GM12892 (cell line): ENCODE measurements around the gene DPEP2.
"Not testable (repeated sequence)": the region's sequence is repeated elsewhere in the genome, so short reads cannot be mapped to it uniquely, and the experiment has no call there.

ENCODE experiments used
- DNase-seq: peaks from one replicate; pipeline ENCODE4 v3.0.0; 2011; ENCODE audit not compliant: insufficient read length
- FAIRE-seq: peaks from 2 replicates; lab custom pipeline; 2011; peaks lifted over from hg19 to GRCh38; lab: Jason Lieb, UNC
- POLR2A ChIP-seq: IDR thresholded peaks from 2 replicates; pipeline ENCODE4 v1.6.1; 2011; ENCODE audit warnings: low read depth, low read length, control low read depth
- POLR2AphosphoS5 ChIP-seq: IDR thresholded peaks from 2 replicates; pipeline ENCODE4 v1.6.1; 2011; ENCODE audit warnings: low read depth, low read length, control low read depth
- TAF1 ChIP-seq: IDR thresholded peaks from 2 replicates; pipeline ENCODE4 v1.6.1; 2011; ENCODE audit warnings: low read depth, mild to moderate bottlenecking, control low read depth, low read length, borderline replicate concordance

The DPEP2 gene

DNA sequence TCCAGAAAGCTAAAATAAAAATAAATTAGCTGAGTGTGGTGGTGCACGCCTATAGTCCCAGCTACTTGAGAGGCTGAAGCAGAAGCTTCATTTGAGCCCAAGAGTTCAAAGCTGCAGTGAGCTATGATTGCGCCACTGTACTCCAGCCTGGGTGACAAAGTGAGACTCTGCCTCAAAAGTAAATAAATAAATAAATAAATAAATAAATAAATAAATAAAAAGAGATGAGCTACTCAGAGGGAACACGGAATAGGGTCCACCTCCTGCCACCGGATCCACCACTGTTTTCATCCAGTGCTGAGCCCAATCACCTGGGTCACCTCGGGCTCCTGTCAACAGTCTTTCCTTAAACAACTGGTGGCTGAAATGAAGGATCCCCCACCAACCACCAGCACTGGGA, 12.3 kb downstream of the DPEP2 start:
- TF ChIP-seq TAF1 (no peak), POLR2AphosphoS5 (no peak), POLR2A (no peak)
- FAIRE-seq (no peak), DNase-seq (no peak)

DNA sequence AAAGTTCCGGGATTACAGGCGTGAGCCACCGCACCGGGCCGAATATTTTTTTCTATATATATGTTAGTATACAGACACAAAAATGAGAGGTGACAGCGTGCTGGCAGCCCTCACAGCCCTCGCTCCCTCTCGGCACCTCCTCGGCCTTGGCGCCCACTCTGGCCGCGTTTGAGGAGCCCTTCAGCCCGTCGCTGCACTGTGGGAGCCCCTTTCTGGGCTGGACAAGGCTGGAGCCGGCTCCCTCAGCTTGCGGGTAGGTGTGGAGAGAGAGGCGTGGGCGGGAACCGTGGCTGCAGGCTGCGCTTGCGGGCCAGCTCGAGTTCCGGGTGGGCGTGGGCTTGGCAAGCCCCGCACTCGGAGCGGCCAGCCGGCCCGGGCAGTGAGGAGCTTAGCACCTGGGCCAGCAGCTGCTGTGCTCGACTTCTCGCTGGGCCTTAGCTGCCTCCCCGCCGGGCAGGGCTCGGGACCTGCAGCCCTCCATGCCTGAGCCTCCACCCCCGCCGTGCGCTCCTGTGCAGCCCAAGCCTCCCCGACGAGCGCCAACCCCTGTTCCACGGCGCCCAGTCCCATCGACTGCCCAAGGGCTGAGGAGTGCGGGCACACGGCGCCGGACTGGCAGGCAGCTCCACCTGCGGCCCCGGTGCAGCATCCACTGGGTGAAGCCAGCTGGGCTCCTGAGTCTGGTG, 17.1 kb downstream of the DPEP2 start:
- DNase-seq (no peak), FAIRE-seq (no peak)
- TF ChIP-seq POLR2AphosphoS5 (no peak), TAF1 (no peak), POLR2A (no peak)

DNA sequence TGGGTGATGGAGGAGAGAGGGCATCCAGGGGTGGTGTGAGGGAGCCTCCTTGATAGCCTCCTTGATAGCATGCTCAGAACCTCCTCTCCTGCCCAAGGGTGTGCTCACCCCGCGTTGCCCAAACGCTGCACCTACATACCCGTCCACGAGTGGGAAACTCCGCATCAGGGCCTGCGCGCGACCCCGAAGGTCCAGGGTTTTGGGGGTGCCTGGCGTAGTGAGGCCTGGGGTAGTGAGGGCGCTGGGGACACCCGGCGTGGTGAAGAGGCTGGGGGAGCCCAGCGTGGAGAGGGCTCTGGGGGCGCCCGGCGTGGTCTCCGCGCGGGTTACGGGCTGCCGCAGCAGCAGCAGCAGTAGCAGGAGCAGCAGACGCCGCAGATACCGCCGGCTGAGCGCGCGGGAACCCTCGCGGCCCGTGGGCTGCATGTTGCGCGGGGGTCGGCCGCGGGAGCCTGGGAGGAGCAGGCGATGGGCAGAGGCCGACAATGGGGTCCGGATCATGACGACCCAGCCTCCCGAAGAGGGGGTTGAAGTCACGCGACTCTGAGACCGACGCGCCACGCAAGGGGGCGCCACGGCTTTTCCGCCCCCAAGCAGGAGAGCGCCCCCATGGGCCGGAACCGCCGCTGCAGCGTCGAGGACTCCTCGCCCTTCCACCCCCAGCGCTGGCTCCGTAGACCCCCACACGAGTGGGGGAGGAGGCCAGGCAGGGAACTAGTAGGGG, 19.2 kb downstream of the DPEP2 start, which contains the start of gene DPEP3:
Gene DPEP3, minus strand, starts transcription at position 545 of the 724 bp plus-strand sequence. Its CDS starts 119 bp downstream, at position 426.
- TF ChIP-seq POLR2A (no peak), POLR2AphosphoS5 (no peak), TAF1 (no peak)
- peak; percentile 30 for DNase-seq
- FAIRE-seq, result no peak

DNA sequence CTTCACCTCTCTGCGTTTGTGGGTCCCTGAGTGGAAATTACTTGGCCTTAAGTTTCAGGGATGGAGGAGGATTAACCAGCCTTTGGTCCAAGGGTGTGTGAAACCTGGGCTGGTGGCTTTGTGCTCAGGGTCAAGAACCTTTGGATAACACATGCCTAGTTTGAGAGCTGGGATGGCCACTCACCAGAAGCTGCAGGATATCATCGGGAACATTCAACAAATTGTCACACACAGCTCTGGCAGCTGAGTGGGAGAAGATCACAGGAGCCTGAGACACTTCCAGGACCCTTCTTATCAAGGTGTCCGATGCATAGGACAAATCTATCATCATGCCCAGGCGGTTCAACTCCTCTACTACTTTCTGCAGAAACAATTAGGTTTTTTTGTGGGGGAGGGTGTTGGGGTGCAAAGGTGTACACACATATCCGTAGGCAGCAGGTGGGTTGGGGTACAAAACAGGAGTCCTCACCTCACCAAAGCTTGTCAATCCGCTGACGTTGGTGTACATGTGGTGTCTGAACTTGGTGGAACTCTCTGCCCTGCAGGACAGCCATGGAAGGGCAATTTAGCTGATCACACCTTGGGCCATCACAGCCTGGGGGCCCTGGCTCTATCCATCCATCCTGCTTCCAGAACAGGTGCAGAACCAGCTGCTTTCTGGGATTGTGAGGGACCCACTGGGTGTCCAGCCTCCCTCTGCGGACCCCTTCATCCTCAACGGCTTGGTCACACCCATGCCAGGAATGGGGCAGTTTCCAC, 21.6 kb downstream of the DPEP2 start:
- no peak for TF ChIP-seq POLR2A
- no peak for TF ChIP-seq TAF1
- no peak for TF ChIP-seq POLR2AphosphoS5
- no peak for FAIRE-seq
- no peak for DNase-seq

DNA sequence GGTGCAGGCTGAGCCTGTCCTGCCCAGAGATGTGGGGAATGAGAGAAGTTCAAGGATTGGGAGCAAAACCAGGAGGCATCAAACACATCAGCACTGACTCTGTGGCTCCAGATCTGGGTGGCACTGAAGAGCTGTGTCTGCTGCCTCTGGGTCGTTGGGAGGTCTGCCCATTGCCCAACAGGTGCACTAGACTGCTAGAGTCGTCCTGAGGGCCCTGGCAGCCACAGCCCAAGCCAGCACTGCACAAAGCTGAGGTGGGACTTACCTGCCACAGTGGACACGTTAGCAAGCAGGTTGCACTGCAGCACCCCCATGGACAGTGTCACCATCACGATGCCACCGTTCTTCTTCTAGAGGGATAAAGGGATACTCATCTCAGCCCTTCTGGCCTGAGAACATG, 22.3 kb downstream of the DPEP2 start:
- TF ChIP-seq POLR2A, result no peak
- no peak for TF ChIP-seq POLR2AphosphoS5
- TF ChIP-seq TAF1, result no peak
- DNase-seq (no peak), FAIRE-seq (no peak)

DNA sequence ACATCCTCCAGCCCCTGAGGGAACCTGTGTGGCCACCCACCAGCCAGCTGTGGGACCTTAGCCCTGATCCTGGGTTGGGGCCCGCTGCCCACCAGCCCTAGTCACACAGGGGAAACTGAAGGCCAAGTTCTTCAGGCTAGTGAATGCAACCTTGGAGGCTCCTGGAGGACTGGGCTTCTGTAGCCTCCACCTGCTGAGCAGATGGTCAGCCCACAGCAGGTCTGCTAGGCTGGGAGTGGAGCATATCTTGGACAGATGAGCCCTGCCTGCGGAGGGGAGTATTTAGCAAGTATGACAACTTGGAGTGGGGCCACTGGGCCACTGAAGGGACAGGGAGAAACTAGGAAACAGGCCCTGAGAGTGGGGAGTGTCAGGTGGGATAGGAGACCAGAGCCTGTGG, 23.1 kb downstream of the DPEP2 start:
- TF ChIP-seq POLR2AphosphoS5, result no peak
- TF ChIP-seq TAF1, result no peak
- no peak for TF ChIP-seq POLR2A
- DNase-seq (no peak), FAIRE-seq (no peak)

DNA sequence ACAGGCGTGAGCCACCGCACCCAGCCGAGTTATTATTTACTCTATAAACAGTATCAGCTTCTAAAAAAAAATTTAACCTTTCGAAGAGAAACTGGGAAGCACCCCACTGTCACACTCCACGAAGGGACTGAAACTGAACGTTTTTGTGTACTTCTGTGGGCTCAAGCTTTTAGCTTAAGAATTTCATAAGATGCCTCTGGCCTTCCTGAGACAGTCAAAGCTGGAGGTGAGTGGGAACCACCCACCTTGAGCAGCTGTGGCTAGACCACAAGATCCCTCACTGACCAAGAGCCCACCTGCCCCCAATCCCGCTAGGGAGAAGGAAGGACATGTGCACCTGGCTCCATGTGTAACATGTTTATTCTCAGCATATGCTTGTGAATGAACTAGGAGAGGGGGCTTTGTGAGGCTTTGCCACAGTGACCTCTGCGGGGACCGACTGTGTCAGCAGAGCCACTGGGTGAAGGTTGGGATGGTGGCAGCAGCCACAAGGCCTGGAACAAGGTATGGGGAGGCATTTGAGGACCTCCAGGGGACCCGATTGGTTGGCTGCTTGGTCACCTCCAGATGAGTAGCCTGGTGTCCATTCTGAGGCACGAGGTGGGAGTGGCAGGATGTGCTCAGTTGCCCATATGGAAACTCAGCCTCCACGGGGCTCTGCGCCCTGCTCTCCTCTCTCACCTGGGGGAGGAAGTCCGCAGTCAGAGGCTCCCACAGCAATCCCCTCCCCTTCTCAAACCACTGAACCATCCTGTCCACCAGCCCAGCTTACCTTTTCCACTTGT, 23.8 kb downstream of the DPEP2 start:
- no peak for FAIRE-seq
- no peak for TF ChIP-seq POLR2AphosphoS5
- no peak for TF ChIP-seq POLR2A
- TF ChIP-seq TAF1, result no peak
- no peak for DNase-seq

DNA sequence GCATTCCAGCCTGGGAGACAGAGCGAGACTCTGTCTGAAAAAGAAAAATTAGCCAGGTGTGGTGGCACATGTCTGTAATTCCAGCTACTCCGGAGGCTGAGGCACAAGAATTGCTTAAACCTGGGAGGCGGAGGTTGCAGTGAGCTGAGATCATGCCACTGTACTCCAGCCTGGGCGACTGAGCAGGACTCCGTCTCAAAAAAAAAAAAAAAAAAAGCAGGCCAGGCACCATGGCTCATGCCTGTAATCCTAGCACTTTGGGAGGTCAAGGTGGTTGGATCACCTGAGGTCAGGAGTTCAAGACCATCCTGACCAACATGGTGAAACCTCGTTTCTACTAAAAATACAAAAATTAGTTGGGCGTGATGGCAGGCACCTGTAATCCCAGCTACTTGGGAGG, 27.0 kb downstream of the DPEP2 start:
- not testable (repeated sequence) for DNase-seq, FAIRE-seq

DNA sequence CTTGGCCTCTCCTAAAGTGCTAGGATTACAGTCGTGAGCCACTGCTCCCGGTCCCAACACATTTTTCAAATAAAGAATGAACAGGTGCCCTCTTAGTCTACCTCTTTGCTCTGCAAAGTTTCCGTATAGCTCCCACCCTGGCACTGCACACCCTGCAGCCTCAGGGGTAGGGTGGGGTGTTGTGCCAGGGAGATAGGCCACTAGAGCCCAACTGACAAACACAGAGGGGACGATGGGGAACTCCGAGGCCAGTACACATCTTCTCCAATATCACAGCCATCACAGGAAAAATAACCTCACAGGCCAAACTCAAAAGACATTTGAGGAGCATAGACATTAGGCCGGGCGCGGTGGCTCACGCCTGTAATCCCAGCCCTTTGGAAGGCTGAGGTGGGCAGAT, 28.2 kb downstream of the DPEP2 start:
- DNase-seq, result no peak
- FAIRE-seq, result no peak
- TF ChIP-seq POLR2AphosphoS5 (no peak), POLR2A (no peak), TAF1 (no peak)

DNA sequence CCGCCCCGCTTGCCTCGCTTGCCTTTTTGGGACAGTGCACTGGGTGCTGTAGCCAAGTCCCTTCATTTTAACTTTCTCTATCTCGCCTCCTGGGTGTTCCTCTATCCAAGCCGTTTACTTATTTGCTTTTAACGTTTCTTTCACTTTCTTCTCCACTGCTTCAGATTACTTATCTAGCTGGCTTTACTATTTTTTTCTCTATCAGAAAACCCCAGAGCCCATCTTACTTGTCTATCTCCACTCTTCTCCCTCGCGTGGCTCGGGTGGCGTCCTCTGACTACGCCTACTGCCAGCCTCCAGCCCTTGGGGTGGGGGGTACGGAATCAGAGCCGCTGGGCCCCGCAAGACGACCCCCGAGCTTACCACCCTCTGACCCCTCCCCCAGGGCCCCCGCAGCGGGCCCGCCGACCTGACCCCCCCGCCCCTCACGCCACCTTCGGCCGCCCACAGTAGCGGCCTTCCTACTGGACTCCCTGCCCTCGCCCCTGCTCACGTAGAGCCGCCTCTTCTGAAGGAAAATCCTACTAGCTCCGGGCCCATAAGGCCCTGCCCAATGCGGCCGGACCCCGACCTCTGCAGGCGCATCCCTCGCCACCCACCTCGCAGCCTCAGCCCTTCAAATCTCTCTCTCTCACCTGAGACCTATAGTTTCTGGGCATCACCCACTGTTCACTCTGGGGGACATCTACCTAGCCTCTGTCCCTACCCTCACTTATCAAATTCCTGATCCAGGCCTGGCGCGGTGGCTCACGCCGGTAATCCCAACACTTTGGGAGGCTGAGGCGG, 29.8 kb downstream of the DPEP2 start:
- TF ChIP-seq TAF1 (no peak), POLR2A (no peak), POLR2AphosphoS5 (no peak)
- no peak for FAIRE-seq
- no peak for DNase-seq
